Natural killer cell (primary cell): Measurements from ENCODE around the gene FAM9B. TPM values are rescaled to one million over a fixed set of nuclear protein-coding genes. Genes with fewer than 3 reads are reported as not detected.

ENCODE experiments used
- ATAC-seq, 3 donors: fragments of 150-1000 bp in 2 of 3; fragments of 200-7000 bp in 1 of 3; cut with Tn5 transposase; 1 replicate in 1 of 3; 2 replicates in 2 of 3; pipeline ENCODE4 v1.10.0; 2021; ENCODE audit warnings: mild to moderate bottlenecking in 2 of 3, moderate library complexity in 2 of 3
- DNase-seq, 2 donors: peaks; one replicate each; pipeline versions ENCODE4 v3.0.0 to v3.0.0-alpha.2; 2013 to 2021; ENCODE audit warnings: mixed read lengths in 1 of 2
- H3K27ac ChIP-seq: one replicate; pipeline ENCODE4 v1.5.1; 2013; ENCODE audit warnings: mild to moderate bottlenecking, low read length
- H3K27me3 ChIP-seq: one replicate; pipeline ENCODE4 v1.6.1; 2013; ENCODE audit warnings: low read length; ENCODE audit not compliant: control insufficient read depth, insufficient read depth
- H3K36me3 ChIP-seq: one replicate; pipeline ENCODE4 v1.6.1; 2013; ENCODE audit warnings: low read length; ENCODE audit not compliant: control insufficient read depth, insufficient read depth
- H3K4me1 ChIP-seq: one replicate; pipeline ENCODE4 v1.6.1; 2013; ENCODE audit warnings: low read length; ENCODE audit not compliant: control insufficient read depth, insufficient read depth
- H3K4me3 ChIP-seq: one replicate; pipeline ENCODE4 v1.5.1; 2013; ENCODE audit warnings: low read length
- H3K9me3 ChIP-seq: one replicate; pipeline ENCODE4 v1.6.1; 2013; ENCODE audit warnings: low read length; ENCODE audit not compliant: control insufficient read depth, insufficient read depth
- H3K27ac Mint-ChIP-seq, 2 donors: one replicate each; pipeline ENCODE4 v1.8.0; 2022; ENCODE audit warnings: mild to moderate bottlenecking in 2 of 2, mixed read lengths in 2 of 2, moderate library complexity in 1 of 2
- H3K27me3 Mint-ChIP-seq, 2 donors: one replicate each; pipeline ENCODE4 v1.8.0; 2022; ENCODE audit warnings: low read depth in 2 of 2, mixed read lengths in 2 of 2
- H3K36me3 Mint-ChIP-seq: one replicate; pipeline ENCODE4 v1.8.0; 2022; ENCODE audit warnings: mixed read lengths
- H3K4me1 Mint-ChIP-seq, 2 donors: one replicate each; pipeline ENCODE4 v1.8.0; 2022; ENCODE audit warnings: mixed read lengths in 2 of 2
- H3K4me3 Mint-ChIP-seq: one replicate; pipeline ENCODE4 v1.8.0; 2022; ENCODE audit warnings: mild to moderate bottlenecking, moderate library complexity, mixed read lengths
- H3K9me3 Mint-ChIP-seq, 2 donors: one replicate each; pipeline ENCODE4 v1.8.0; 2022; ENCODE audit warnings: mixed read lengths in 2 of 2
- WGBS: methylation state at CpG from one replicate; pipeline ENCODE4 v1.1.7; 2013; ENCODE audit warnings: missing lambda C conversion rate; ENCODE audit not compliant: insufficient coverage; 5-methylcytosine and 5-hydroxymethylcytosine counted together
- intact Hi-C: fragments of 100-400 bp; cut with micrococcal nuclease; formaldehyde crosslinking; loops from one replicate; pipeline ENCODE4 v1.14.2; 2022
- total RNA-seq, 4 donors: library from RNA; stranded (reverse); fragments of 120-200 nt in 1 of 4; gene quantifications; one replicate each; pipeline versions ENCODE4 v1.2.3 to v1.2.4, GENCODE V29; 2013 to 2022
- TF ChIP-seq, protein P1 (sequence below): fragments of 200-600 bp; IDR thresholded peaks from one replicate; pipeline ENCODE4 v1.8.0; 2022; ENCODE audit warnings: antibody characterized with exemption

The FAM9B gene
- total RNA-seq, 3 donors from 2014 or later (not counting 1 experiment from before 2014, with no cell fraction given): 0.35 to 1.1 (median 0.42) TPM

GRCh38 chrX:9055354-9055753 is 21.4 kb upstream of the FAM9B start:
- Mint-ChIP-seq H3K4me1 (no peaks in the 10 kb centered on the region), H3K36me3 (no peaks in the 10 kb centered on the region), H3K27me3 (peaks cover 0 to 30% of the 10 kb centered on the region in 2 donors), H3K4me3 (no peak overlapping the region), H3K9me3 (no peaks in the 10 kb centered on the region), H3K27ac (no peak overlapping the region)
- TF ChIP-seq, protein P1, sequence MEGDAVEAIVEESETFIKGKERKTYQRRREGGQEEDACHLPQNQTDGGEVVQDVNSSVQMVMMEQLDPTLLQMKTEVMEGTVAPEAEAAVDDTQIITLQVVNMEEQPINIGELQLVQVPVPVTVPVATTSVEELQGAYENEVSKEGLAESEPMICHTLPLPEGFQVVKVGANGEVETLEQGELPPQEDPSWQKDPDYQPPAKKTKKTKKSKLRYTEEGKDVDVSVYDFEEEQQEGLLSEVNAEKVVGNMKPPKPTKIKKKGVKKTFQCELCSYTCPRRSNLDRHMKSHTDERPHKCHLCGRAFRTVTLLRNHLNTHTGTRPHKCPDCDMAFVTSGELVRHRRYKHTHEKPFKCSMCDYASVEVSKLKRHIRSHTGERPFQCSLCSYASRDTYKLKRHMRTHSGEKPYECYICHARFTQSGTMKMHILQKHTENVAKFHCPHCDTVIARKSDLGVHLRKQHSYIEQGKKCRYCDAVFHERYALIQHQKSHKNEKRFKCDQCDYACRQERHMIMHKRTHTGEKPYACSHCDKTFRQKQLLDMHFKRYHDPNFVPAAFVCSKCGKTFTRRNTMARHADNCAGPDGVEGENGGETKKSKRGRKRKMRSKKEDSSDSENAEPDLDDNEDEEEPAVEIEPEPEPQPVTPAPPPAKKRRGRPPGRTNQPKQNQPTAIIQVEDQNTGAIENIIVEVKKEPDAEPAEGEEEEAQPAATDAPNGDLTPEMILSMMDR: no peak
- Histone ChIP-seq H3K9me3 (no peaks in the 10 kb centered on the region), H3K27me3 (no peaks in the 10 kb centered on the region), H3K4me1 (no peaks in the 10 kb centered on the region), H3K27ac (no peak overlapping the region), H3K4me3 (no peak overlapping the region), H3K36me3 (no peaks in the 10 kb centered on the region)
- 13% methylated on average over 2 of the region's 2 CpGs for WGBS
- intact Hi-C loops: no loop called here
- ATAC-seq (peak in 1 of 3 donors; percentile 44), DNase-seq (no peak)

- Histone ChIP-seq H3K4me3 (no peak overlapping the region), H3K9me3 (no peaks in the 10 kb centered on the region), H3K36me3 (no peaks in the 10 kb centered on the region), H3K4me1 (no peaks in the 10 kb centered on the region), H3K27ac (no peak overlapping the region), H3K27me3 (no peaks in the 10 kb centered on the region)
- H3K36me3 Mint-ChIP-seq: no peaks in the 10 kb centered on the region
- no peaks in the 10 kb centered on the region for H3K4me1 Mint-ChIP-seq
- no peak overlapping the region for H3K27ac Mint-ChIP-seq
- WGBS: no CpG with 5 or more reads among the region's 3 CpGs
- intact Hi-C loops: no loop called here
- no peak for DNase-seq
- no peak for ATAC-seq
- peaks cover 0 to 18% of the 10 kb centered on the region in 2 donors for H3K27me3 Mint-ChIP-seq
- TF ChIP-seq, protein P1: no peak
- no peaks in the 10 kb centered on the region for H3K9me3 Mint-ChIP-seq
- no peak overlapping the region for H3K4me3 Mint-ChIP-seq
Measured at GRCh38 chrX:9052081-9052480, 18.2 kb upstream of the FAM9B start.

DNA sequence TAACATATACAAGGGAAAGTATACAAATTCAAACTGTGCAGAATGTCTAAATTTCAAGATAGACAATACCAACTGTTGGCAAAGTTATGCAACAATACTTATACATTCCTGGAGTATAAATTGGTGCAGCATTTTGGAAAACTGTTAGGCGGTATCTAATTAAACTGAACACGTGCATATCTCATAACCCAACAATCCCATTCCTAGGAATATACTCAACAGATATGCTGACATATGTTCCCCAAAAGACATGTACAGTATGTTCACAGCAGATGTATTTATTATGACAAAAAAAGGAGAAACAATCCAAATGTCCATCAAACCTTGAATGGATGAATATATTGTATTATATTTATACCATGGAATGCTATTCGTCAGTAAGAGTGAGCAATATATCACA is 16.4 kb upstream of the FAM9B start:
- Histone ChIP-seq H3K4me3 (no peak overlapping the region), H3K4me1 (no peaks in the 10 kb centered on the region), H3K27ac (no peak overlapping the region), H3K27me3 (no peaks in the 10 kb centered on the region), H3K36me3 (no peaks in the 10 kb centered on the region), H3K9me3 (no peaks in the 10 kb centered on the region)
- Mint-ChIP-seq H3K4me3 (no peak overlapping the region), H3K27me3 (peaks cover 0 to under 1% of the 10 kb centered on the region in 2 donors), H3K9me3 (no peaks in the 10 kb centered on the region), H3K36me3 (no peaks in the 10 kb centered on the region), H3K4me1 (no peaks in the 10 kb centered on the region), H3K27ac (no peak overlapping the region)
- WGBS: no CpG with 5 or more reads among the region's 3 CpGs
- intact Hi-C loops: no loop called here
- ATAC-seq (no peak), DNase-seq (no peak)
- TF ChIP-seq, protein P1: no peak

DNA sequence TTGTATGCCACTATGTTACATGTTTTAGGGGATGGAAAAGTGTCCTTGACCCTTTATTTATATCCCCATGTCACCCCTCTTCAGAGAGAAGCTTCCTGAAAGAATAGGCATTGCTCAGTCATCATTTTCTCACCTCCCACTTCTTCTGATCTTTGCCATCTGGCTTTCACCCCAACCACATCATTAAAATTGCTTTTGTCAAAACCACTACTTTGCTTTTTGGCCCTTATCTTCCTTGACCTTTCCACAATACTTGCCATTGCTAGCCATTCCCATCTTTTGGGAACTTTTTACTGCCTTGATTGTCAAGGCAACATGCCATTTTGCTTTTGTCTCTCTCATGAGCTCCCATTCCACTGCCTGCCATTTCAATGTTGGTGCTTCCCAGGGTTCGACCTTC is 14.9 kb upstream of the FAM9B start:
- Histone ChIP-seq H3K9me3 (no peaks in the 10 kb centered on the region), H3K36me3 (no peaks in the 10 kb centered on the region), H3K4me1 (no peaks in the 10 kb centered on the region), H3K27me3 (no peaks in the 10 kb centered on the region), H3K4me3 (no peak overlapping the region), H3K27ac (no peak overlapping the region)
- 84% methylated on average over 1 of the region's 1 CpG for WGBS
- TF ChIP-seq, protein P1: no peak
- H3K9me3 Mint-ChIP-seq: no peaks in the 10 kb centered on the region
- no peaks in the 10 kb centered on the region for H3K27me3 Mint-ChIP-seq
- no peak for DNase-seq
- H3K4me1 Mint-ChIP-seq: no peaks in the 10 kb centered on the region
- no peaks in the 10 kb centered on the region for H3K36me3 Mint-ChIP-seq
- H3K27ac Mint-ChIP-seq: no peak overlapping the region
- ATAC-seq: no peak
- H3K4me3 Mint-ChIP-seq: no peak overlapping the region
- intact Hi-C loops: no loop called here
